ENCODE data around the gene FBXO3.

The FBXO3 gene

GRCh38 chr11:33706546-33706945 is 67.8 kb downstream of the FBXO3 start:
- DNase-seq (ENCODE audit: low read depth) = no peak
- no peak overlapping the region for H3K4me3 ChIP-seq (ENCODE audit: control insufficient read depth, low read depth, low read length)
- TF ChIP-seq CTCF (IDR thresholded peaks at IDR 0.05; ENCODE audit: control insufficient read depth, insufficient read depth, low read depth, low read length, missing control alignments) = no peak

- H3K4me3 ChIP-seq (ENCODE audit: control insufficient read depth, low read depth, low read length) = no peak overlapping the region
- DNase-seq (ENCODE audit: low read depth) = no peak
- no peak for TF ChIP-seq CTCF (IDR thresholded peaks at IDR 0.05; ENCODE audit: control insufficient read depth, insufficient read depth, low read depth, low read length, missing control alignments)
Measured at GRCh38 chr11:33704240-33705002, 69.9 kb downstream of the FBXO3 start.

GRCh38 chr11:33703788-33704187 is 70.5 kb downstream of the FBXO3 start:
- no peak overlapping the region for H3K4me3 ChIP-seq (ENCODE audit: control insufficient read depth, low read depth, low read length)
- no peak for DNase-seq (ENCODE audit: low read depth)
- no peak for TF ChIP-seq CTCF (IDR thresholded peaks at IDR 0.05; ENCODE audit: control insufficient read depth, insufficient read depth, low read depth, low read length, missing control alignments)

DNA sequence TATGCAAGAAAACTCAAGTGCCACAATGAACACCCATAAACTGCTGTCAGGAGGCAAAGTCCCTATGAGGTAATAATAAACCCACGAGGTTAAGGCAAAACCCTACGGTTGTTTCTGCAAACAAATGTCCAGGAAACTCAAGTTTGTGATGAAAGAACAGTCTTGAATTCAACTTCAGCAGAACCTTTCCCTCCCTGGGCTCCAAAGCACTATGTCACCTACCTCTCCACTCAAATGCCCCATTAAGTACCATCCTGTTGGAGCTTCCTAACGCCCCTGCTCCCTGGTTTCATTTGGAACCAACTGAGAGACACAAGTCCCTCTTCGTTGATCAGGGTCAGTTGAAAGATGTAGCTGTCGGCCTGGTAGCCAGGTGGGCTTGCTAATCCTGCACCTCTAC is 71.1 kb downstream of the FBXO3 start:
- H3K4me3 ChIP-seq (ENCODE audit: control insufficient read depth, low read depth, low read length) = no peak overlapping the region
- no peak for TF ChIP-seq CTCF (IDR thresholded peaks at IDR 0.05; ENCODE audit: control insufficient read depth, insufficient read depth, low read depth, low read length, missing control alignments)
- no peak for DNase-seq (ENCODE audit: low read depth)

DNA sequence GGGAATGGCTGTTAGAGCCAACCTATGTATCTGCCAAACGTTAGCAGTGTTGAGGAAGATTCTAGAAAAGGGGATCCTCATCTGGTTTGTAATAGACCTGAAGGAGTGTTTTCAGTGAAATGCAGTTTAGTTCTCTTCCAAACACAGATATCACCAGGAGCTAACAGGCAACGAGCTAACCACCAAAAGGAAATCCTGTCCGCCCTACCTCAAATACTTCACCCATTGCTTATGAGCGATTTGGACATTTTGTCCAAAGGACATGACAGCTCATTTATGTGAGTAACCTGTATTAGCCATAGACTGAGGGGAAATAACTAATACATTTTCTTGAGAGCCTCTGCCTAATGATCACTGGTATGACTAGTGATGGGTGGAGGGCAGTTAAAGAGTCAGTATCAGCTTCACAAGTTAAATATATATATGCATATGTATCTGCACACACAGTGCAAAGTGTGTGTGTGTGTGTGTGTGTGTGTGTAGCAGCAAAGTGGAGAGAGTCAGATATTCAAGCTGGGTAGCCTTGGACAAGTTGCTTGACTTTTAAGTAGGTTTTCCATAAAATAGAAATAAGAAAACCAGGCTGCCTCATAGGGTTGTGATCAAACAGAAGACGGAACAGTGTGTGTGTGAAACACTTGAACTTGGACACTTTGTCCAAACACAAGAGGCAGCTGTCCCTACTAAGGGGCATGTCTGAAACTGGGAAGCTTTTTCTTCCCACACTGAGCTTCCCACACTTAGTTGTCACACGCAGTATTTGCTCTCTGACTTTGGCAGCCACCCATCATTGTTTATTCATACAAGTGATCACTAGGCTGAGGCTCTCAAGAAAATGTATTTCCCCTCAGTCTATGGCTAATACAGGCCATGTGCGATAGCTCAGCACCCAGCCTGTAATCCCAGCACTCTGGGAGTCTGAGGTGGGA is 72.8 kb downstream of the FBXO3 start:
- TF ChIP-seq CTCF (IDR thresholded peaks at IDR 0.05; ENCODE audit: control insufficient read depth, insufficient read depth, low read depth, low read length, missing control alignments) = no peak
- no peak for DNase-seq (ENCODE audit: low read depth)
- H3K4me3 ChIP-seq (ENCODE audit: control insufficient read depth, low read depth, low read length) = peak overlapping the region; percentile 49

DNA sequence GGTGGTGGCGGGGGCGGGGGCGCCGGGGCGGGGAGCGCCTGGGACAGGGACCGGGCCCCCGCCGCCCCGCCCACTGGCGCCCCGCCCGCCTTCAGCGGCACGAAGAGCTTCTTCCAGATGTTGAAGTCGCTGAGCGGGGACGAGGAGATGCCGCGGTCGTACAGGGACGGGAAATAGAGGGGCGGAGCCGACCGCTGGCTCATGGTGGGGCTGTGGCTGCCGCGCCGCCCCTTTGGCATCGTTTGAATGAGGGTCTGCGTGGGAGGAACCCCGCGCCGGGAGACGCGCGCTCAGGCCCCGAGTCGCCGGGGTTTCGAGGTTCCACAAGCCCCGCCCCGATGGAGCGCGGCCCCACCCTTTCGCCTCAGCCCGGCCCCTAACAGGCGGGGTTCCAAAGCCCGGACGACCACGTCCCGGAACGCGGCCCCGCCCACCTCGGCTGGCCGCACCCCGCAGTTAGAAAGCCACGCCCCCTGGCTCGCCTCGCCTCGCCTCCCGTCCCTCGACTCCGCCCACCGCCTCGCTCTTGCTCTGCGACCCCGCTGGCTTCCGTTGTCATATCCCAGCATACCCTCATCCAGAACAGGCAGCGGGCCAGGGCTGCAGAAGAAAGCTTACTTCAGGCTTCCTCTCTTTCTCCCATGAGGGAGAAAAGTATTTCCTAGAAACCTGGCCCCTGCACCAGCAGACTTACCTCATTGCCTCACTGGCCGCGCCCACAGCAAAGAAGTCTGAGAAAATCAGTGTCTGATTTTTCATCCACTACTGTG is 73.6 kb downstream of the FBXO3 start, which contains the start of gene C11orf91:
Gene C11orf91 (minus strand): TSS at position 325 of the 770 bp plus-strand sequence. CDS start 86 bp downstream, at position 239.
- DNase-seq (ENCODE audit: low read depth) = peak; percentile 70
- H3K4me3 ChIP-seq (ENCODE audit: control insufficient read depth, low read depth, low read length) = peak within 1 kb of the TSS; percentile 49
- TF ChIP-seq CTCF (IDR thresholded peaks at IDR 0.05; ENCODE audit: control insufficient read depth, insufficient read depth, low read depth, low read length, missing control alignments) = no peak
